ENCODE measurements around the gene TRPC4AP. TPM values are rescaled to one million over a fixed set of nuclear protein-coding genes. Genes with fewer than 3 reads are reported as not detected.

TRPC4AP gene
- polyA plus RNA-seq, 4 donors = 68.6 to 73.6 (median 69.3) TPM

DNA sequence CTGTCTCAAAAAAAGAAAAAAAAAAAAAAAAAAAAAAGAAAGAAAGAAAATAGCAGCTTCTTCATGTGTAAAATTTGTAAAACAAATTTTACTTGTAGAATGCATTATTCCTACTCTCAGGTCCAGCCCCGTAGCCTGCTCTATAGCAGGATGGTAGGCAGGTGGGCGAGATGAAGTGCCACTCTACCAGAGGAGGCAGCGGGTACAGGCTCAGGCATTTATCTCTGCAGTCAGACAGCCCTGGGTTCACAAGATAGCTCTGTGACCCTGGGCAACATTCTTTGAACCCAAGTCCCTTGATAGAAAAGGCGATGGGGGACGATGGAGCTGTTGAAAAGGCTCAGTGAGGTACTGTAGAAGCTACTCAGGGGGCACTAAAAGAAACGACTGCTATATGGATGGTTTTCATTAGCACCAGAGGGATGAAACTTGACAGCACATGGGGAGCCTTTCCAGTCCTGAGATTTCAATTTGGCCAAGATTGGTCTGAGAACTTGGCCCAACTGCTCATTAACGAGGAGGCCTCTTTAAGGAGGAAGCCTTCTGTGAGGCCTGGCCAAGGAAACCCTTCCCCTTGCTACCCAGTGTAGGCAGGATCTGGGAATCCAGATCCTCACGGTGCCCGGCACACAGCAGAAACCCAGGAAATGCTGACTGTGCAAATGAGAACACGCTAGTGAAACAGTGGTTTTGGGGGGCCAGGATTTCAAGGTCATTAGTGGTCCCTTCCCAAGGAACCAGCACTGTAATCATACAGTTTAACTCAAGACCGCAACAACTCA, 73.8 kb downstream of the TRPC4AP start:
- DNase-seq (ENCODE audit: low read depth in 4 of 4, low spot score in 3 of 4) = no peak

DNA sequence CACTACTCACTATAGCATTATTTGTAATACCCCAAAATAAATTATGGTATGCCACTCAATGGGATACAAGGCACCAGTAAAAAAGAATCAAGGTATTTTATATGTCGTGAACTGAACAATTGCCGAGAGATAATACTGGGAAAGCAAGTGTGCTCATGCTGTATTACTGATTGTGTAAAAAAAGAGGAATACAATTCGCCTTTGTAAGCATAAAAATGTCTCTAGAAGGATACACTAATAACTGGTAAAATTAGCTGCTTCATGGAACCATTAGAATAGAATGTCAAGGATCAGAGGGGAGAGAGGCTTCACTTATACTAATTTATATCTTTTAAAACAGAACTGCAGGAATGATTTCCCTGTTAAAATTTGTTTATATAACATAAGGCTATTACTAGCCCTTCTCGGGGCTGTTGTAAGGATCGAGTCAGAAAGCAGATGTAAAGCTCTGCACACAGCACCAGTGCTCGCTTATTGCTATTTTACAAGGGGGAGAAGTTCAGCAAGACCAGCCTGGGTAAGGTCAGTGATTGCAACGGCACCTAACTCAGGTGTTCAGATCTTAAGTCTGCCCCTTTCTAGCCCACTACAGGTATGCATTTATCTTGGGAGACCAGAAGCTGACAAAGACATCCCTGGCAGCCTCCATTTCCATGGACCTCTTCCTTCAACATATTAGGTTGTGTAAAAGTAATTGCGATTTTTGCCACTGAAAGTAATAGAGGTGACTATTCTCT, 75.3 kb downstream of the TRPC4AP start:
- no peak for DNase-seq (ENCODE audit: low read depth in 4 of 4, low spot score in 3 of 4)

DNA sequence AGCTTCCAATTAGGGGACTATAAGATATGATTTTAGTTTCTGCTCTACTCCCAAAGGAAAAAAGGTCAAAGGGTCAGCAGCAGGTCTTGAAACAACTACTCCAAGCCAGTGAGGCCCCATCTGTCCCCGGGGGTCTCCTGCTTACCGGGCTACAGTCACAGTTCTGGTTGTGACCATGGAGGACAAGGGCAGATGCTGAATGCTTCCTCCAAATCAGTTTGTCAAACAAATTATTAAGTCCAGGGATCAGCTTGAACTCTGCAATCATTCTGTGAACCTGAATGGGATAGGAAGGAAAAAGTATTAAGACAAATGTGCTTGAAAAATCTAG, 76.8 kb downstream of the TRPC4AP start:
- DNase-seq (ENCODE audit: low read depth in 4 of 4, low spot score in 3 of 4) = no peak

DNA sequence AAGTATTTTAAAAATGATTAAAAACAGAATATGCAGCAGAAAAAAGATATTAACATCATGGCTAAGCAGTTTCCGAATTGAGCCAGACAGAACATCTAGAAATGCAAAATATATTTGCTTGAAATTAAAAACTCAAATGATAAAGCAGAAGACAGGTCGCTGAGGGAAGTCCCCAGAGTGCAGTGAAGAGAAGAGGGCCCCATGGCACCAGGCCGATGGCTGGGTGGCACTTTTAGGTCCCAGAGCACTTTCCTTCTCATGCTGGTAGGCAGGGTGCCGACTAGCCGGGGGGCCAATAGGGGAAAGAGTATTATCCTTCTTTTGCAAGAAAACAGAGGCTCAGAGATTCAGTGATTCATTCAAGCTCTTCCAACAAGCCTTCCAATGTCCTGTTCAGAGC, 78.1 kb downstream of the TRPC4AP start:
- DNase-seq (ENCODE audit: low read depth in 4 of 4, low spot score in 3 of 4) = no peak

DNA sequence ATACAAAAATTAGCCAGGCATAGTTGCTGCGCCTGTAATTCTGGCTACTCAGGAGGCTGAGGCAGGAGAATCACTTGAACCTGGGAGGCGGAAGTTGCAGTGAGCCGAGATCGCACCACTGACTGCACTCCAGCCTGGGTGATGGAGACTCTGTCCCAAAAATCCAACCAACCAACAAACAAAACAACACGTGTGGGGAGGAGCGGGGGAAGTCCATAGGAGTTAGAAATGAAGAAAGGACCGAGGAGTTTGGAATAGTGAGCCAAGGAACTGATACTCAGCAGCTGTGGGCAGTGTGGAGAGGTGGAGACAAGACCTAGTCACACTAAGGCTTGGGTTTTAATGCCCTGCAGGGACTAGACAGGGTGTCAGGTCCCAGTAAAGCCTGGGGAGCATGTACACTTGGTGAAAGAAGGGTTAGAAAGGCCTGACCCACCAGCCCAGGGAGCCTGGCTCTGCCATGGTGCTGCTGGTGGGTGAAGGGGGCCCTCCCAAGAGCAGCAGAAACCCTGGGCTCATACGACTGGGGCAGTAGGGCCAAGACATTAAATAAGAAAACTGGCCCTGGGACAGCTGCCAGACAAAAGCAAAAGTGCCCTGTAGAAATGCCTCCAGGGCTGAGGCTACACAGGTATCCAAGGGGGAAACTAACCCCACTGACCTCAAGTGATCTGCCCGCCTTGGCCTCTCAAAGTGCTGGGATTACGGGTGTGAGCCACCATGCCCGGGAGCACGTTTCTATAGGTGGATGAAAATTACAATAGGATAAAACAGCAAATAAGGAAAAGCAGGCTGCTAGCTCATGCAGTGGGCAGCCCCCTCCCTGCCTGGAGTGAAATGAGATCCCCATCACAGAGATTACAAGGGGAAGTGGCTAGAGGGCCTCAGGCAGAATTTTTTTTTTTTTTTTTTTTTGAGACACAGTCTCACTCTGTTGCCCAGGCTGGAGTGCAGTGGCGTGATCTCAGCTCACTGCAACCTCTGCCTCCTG, 78.9 kb downstream of the TRPC4AP start:
- no peak for DNase-seq (ENCODE audit: low read depth in 4 of 4, low spot score in 3 of 4)

DNA sequence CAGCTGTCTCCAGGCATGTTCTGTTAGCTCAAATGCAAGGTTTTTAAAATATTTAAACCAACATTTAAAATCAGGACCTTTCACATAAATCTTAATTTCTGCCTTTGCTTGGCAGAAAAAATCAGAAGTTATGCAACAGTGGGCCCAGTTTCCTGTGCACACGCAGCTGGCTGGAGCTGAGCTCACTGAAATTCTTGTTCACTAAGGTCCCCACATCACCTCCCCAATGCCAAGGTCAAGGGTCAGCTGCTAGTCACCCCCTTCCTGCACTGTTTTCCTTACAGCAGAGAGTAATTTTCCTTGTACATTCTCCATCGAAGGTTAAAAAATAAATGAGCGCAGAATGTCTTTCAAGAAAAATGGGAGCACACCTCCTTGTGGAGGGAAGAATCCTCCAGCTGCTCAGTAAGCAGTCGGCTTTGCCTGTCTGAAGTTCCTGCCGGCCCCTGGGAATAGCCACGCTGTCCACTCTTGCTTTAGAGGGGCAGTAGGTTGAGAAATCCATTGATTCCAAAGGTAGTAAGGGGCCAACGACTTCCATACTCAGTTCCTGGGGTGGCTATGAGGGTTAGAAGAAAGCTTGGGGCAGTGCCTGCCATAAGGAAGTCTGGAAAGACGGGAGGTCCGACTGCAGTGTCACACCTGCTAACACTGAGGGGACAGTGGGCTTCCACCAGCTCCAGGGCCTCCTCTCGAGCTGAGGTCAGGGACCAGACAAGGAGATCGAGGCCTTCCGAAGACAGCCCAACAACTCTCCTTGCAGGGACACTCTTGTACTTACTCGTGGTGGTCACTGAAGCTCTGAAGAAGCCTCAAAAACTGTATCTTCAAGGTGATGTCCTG, 80.2 kb downstream of the TRPC4AP start:
- DNase-seq (ENCODE audit: low read depth in 4 of 4, low spot score in 3 of 4) = no peak

DNA sequence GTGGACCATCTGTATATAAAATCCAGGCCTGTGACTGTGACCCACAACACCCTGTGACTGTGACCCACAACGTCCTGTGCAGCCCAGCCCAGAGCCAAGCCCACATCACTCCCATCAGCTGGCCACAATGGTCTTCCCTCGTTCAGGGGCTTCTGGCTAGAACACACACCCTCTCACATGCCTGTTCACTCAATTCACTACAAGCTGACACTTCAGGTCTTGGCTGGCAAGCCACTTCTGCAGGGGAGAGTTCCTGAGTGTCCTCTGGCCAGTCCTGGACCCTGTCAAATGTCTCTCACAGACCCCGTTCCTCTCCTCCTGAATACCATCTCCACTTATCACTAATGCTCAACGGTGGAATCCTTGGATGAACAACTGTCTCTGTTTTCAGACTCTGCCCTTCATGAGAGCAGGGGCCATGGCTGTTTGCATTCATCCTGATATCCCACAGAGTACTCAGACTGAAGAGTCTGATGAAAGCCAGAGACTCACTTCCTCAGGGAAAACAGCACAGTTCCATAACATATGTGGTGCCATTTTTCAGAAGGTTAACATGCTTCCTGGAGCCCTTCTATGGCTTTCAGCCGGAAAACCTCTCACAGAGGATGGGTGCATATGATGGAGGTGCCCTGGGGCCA, 80.9 kb downstream of the TRPC4AP start:
- DNase-seq (ENCODE audit: low read depth in 4 of 4, low spot score in 3 of 4) = no peak

DNA sequence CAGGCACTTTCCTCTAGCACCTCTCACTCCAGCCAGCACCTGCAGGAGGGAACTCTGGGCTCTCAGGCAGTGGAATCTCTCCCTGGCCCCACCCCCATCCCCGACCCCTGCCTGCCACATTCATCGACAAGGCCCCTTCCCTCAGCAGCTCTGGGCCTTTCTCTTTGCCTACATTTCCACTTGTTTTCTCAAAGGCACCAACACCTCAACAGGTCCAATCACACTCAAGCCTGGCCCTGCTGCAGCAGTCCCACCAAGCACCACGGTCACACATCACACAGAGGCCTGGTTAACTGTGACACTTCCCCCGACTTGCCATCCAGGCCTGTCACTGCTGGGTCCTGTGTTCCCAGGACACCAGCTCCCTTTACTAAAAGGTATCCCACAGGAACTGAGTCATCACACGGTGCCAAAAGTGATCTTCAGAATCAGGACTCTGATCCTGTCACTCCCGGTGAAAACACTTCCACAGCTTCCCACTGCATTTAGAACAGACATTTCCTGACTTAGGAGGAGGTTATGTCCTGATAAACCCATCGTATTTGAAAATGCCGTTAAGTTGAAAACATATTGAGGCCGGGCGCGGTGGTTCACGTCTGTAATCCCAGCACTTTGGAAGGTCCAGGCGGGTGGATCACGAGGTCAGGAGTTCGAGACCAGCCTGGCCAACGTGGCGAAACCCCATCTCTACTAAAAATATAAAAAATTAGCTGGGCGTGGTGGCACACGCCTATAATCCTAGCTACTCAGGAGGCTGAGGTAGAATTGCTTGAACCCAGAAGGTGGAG, 82.0 kb downstream of the TRPC4AP start:
- DNase-seq (ENCODE audit: low read depth in 4 of 4, low spot score in 3 of 4) = no peak

DNA sequence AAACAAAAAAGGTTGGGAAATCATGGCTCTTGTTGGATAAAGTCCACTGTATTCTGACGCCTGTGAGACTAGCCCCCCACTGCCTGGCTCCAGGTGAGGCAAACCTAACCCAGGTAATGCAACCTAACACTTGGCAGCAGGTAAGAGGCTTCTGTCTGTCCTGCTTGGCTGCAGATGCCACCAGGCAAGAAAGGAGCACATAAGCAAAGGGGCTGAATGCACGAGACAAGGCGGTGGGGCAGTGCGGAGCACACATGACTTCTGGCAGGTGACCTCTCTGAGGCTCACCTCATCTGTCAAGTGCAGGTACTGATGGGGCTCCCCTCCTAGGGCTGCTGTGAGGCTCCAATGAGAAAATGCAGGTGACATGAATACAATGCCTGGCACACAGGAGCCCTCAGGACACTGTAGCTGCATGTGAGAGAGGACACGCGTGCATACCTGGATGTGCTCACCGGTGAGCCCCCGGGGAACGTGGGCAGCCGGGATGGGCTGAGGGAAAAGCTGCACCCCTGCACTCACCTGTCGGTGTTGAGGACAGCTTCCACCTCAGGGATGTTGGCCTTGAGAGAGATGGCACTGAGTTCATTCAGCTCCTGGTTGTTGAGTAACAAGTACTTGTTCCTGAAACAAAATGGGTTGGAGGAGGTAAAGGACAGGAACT, 82.8 kb downstream of the TRPC4AP start:
- no peak for DNase-seq (ENCODE audit: low read depth in 4 of 4, low spot score in 3 of 4)

DNA sequence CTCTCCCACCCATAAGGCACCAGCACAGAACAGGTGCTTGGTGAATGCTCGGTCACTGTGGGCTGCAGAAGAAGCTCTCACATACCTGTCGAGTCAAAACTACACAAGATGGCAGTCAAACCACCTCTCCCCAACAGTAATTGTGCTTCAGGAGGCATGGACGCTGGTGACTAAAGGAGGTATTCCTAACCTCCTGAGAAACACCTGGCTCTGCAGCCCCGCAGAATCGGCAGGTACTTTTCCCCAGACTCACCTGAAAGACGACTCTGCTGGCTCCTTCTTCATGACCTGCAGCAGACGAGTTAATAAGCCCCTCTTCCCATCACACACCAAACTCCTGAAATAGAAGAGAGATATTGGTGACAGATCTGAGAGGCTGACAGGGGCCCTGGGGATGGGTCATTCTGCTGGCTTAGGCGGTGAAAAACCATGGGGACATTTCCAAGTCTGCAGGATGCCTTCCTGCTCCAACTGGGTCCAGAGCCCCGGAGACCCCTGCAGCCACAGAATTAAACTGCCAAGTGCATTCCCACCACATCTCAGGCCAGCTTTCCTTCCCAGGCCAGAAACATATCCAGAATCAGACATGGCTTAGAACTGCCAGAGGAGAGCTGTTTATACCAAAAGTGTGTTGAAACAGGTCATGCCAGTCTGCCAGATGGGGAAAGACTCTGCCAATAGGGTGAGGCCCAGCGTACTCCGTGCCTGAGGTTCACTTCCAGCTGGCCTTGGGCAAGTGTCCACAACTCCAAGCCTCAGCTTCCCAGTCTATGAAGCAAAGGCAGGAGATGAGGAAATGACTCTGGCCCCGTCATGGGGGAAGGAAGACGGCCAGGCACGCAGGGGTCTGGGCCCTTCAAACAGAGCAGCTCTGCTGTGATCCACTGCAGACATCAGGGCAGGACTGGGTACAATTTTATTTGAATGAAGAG, 83.9 kb downstream of the TRPC4AP start:
- no peak for DNase-seq (ENCODE audit: low read depth in 4 of 4, low spot score in 3 of 4)

DNA sequence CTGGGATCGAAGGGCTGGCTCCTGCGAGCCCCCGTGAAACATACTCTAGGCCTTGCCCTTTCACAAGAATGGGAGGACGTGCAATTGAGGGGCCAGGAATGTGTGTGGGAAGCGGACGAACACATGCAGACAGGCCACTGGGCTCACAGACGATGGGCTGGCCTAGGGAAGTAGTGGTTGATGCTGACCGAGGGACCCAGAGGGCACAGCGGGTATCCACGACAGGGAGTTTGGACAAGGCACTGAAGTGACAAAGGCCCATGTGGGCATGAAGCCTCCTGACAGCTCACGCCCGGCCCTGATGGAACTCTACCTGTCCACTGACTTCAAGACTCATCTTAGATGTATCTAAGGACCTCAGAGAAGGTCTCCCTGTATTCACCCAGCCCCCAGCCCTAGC, 84.7 kb downstream of the TRPC4AP start:
- DNase-seq (ENCODE audit: low read depth in 4 of 4, low spot score in 3 of 4) = no peak

DNA sequence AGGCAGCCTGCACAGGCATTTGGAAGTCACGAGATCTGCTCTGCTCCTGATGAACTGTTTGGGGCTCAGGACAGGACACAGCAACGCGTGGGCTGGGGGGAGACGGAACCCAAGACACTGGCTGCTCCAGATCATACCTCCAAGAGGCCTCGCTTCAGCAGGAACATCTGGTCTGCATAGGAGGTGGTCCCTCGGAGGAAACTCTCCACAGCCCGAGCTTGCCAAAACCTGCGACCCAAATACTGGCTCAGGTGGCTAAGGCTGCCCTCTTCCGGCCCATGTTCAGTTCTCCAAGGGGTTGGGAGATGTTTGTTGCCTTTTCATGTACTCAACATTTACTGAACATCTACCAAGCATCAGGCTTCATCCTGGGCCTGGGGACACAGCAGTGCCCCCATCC, 85.2 kb downstream of the TRPC4AP start:
- DNase-seq (ENCODE audit: low read depth in 4 of 4, low spot score in 3 of 4) = no peak

DNA sequence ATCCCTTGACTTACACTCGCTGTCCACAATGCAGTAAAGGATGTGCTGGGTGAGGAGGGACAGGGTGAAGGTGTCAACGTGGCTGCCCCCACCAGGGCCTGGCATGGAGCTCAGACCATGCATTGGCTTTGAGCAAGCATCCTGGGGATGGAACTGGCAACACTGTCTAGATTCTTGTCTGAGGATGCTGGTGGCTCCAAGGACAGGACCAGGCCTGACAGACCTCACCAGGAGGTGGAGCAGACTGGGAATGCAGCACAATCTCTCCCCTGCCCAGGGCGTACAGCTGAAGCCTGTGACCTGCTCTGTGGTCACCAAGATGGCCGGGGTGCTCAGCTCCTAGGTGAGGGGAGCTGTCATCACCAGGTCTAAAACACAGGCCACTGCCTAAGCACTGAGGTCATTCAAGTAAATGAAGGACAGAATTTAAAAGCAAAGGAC, 86.1 kb downstream of the TRPC4AP start:
- no peak for DNase-seq (ENCODE audit: low read depth in 4 of 4, low spot score in 3 of 4)

DNA sequence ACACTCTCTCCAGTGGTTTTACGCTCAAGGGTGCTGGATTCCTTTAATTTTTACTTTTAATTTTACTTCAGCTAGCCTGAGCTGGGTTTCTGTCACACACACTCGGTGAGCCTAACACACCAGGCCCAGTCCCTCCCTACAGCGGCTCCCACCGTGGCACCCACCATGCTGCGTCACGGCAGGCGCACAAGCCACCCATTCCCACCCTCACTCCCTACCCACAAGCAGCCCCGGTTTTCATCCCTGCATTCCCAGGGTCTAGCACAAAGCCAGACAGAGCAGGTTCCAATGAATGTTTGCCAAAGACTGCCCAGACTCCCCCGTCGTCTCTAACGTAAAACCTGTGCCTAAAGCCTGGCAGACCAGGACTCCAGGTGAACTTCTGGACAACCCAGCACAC, 86.6 kb downstream of the TRPC4AP start:
- DNase-seq (ENCODE audit: low read depth in 4 of 4, low spot score in 3 of 4) = no peak

DNA sequence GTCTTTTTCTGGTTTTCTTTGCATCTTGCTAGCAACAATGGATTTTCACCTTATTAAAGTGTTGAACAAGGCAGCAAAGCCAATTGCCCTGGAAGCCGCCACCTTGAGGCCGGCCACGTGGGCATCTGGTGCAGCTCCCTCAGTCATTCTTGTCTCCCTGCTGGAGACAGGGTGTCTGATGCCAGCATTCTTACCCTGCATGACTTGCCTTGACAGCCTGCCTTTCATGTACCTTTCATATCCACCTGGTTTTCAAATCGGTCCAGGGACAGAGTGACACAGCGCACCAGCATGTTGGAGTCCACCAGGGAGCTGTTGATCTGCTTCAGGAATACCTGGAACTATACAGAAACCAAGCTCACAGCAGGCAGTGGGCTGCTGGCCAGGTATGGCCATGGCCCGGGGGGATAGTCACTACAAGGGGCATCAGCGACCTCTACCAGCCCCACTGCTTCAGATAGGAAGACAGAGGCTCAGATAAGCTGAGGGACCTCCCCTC, 87.1 kb downstream of the TRPC4AP start:
- no peak for DNase-seq (ENCODE audit: low read depth in 4 of 4, low spot score in 3 of 4)

DNA sequence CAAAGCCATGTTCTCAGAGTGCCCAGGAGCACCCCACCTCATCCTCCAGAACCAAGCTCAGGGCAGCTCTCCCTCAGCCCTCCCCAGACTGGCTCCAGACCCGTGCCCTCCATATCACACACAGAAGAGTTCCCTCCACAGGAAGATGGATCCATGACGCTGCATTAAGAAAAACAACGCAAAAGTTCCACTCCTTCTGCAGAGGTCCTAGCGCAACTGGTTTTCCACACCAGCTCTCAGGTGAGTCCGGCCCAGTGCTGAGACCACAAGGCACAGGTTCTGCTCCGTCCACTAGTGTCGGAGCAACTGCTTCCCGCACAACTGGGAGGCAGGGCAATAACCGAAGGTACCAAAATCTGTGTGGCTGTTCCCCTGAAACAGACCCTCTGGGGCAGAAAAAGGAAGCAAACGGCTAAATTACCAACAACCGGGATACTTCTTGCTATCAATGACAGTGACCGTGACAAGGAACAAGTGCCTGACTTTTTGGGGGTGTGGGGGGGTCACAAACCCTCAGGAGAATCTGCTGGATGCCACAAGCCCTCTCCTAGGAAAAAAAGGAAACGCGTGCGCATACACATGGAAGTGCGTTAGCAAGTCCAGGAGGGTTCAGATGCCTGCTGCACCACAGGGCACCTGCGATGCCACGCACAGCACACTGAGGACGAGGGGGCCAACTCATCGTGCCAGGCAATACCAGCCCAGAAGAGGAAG, 87.7 kb downstream of the TRPC4AP start:
- DNase-seq (ENCODE audit: low read depth in 4 of 4, low spot score in 3 of 4) = no peak

All from right renal pelvis (tissue), 4 donors.